ENCODE results near the gene ARL8A. TPM values are rescaled to one million over a fixed set of nuclear protein-coding genes. Genes with fewer than 3 reads are reported as not detected.

ARL8A gene
- polyA plus RNA-seq, 1 donor (not counting 4 experiments of a cell fraction or from before 2014, with no cell fraction given) = 58.6 TPM

DNA sequence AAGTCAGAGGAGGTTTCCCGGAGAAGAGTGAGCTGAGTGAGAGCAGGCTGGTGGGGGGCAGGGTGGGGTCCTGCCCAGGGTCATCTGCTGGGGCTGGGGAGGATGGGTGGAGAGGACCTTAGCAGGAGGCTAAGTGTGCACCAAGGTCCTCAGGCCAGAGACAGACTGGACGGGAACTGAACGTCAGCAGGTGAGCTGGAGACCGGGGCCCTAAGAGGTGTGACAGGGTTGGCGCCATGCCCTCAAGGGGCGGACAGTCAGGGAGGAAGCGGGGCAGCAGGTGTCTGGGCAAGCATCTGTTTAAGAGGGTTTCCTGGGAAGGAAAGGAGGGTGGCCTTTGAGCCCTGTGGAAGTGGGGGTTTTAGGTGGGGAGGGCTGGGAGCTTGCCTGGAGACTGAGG lies 29.5 kb upstream of the ARL8A start:
- H3K27ac ChIP-seq (ENCODE audit: control insufficient read depth, insufficient read depth, low read length) = no peak overlapping the region
- H3K36me3 ChIP-seq (ENCODE audit: control insufficient read depth in 2 of 2, extremely low read depth in 1 of 2, insufficient read depth in 2 of 2, low read length in 2 of 2) = no peaks in the 10 kb centered on the region
- H3K9ac ChIP-seq (ENCODE audit: control insufficient read depth, extremely low read depth, insufficient read depth, low read length) = no peak overlapping the region
- dilution Hi-C loops (cut with MboI; ENCODE audit: extremely low pct_ligation_motif_present, low sequenced_read_pairs) = no loop called here
- no peaks in the 10 kb centered on the region for H4K20me1 ChIP-seq (ENCODE audit: control insufficient read depth, extremely low read depth, insufficient read depth, low read length)
- no peaks in the 10 kb centered on the region for H3K4me1 ChIP-seq (ENCODE audit: control insufficient read depth, extremely low read depth, insufficient read depth, low read length)
- H3K79me2 ChIP-seq (ENCODE audit: control insufficient read depth, insufficient read depth, low read length) = no peaks in the 10 kb centered on the region
- no peak overlapping the region for H3K4me3 ChIP-seq (ENCODE audit: control insufficient read depth in 2 of 3, extremely low read depth in 1 of 3, insufficient read depth in 2 of 3, low read depth in 1 of 3, low read length in 3 of 3)
- no peak overlapping the region for H2AFZ ChIP-seq (ENCODE audit: control insufficient read depth, low read length)
- no peaks in the 10 kb centered on the region for H3K9me1 ChIP-seq (ENCODE audit: control insufficient read depth, extremely low read depth, insufficient read depth, low read length)
- DNase-seq (ENCODE audit: low read depth, low spot score) (no peak), FAIRE-seq (no peak)
- no peaks in the 10 kb centered on the region for H3K9me3 ChIP-seq (ENCODE audit: control insufficient read depth, low read depth, low read length)
- H3K4me2 ChIP-seq (ENCODE audit: control insufficient read depth, extremely low read depth, insufficient read depth, low read depth, low read length) = no peak overlapping the region
- TF ChIP-seq, protein P1, sequence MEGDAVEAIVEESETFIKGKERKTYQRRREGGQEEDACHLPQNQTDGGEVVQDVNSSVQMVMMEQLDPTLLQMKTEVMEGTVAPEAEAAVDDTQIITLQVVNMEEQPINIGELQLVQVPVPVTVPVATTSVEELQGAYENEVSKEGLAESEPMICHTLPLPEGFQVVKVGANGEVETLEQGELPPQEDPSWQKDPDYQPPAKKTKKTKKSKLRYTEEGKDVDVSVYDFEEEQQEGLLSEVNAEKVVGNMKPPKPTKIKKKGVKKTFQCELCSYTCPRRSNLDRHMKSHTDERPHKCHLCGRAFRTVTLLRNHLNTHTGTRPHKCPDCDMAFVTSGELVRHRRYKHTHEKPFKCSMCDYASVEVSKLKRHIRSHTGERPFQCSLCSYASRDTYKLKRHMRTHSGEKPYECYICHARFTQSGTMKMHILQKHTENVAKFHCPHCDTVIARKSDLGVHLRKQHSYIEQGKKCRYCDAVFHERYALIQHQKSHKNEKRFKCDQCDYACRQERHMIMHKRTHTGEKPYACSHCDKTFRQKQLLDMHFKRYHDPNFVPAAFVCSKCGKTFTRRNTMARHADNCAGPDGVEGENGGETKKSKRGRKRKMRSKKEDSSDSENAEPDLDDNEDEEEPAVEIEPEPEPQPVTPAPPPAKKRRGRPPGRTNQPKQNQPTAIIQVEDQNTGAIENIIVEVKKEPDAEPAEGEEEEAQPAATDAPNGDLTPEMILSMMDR (optimal IDR thresholded peaks at IDR 0.05 in 1 of 3, IDR thresholded peaks at IDR 0.05 in 1 of 3, conservative IDR thresholded peaks at IDR 0.05 in 1 of 3; ENCODE audit: extremely low read depth in 1 of 3, insufficient read depth in 2 of 3, low read length in 3 of 3) = no peak
- TF ChIP-seq EZH2 (IDR thresholded peaks at IDR 0.05; ENCODE audit: low read length) = no peak
- peaks cover 8% of the 10 kb centered on the region for H3K27me3 ChIP-seq (ENCODE audit: control insufficient read depth, extremely low read depth, insufficient read depth, low read length)

DNA sequence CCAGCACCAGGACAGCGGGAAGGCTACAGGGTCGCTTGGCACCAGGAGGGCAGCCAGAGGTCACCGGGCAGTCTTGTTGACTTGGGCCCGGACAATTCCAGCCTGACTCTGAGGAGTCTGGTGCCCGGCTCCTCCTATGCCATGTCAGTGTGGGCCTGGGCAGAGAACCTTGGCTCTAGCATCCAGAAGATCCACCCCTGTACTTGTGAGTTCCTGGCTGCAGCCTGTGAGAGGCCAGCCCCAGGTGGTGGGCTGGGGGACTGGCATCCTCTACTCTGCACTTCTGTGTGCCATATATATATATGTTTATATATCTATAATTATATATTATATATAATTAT lies 27.4 kb upstream of the ARL8A start:
- TF ChIP-seq, protein P1 (optimal IDR thresholded peaks at IDR 0.05 in 1 of 3, IDR thresholded peaks at IDR 0.05 in 1 of 3, conservative IDR thresholded peaks at IDR 0.05 in 1 of 3; ENCODE audit: extremely low read depth in 1 of 3, insufficient read depth in 2 of 3, low read length in 3 of 3) = no peak
- TF ChIP-seq EZH2 (IDR thresholded peaks at IDR 0.05; ENCODE audit: low read length) = no peak
- Histone ChIP-seq H3K27ac (ENCODE audit: control insufficient read depth, insufficient read depth, low read length) (no peak overlapping the region), H2AFZ (ENCODE audit: control insufficient read depth, low read length) (no peak overlapping the region)

More for the DNA sequence above, 27.4 kb upstream of the ARL8A start:
- H4K20me1 ChIP-seq (ENCODE audit: control insufficient read depth, extremely low read depth, insufficient read depth, low read length) = no peaks in the 10 kb centered on the region
- dilution Hi-C loops (cut with MboI; ENCODE audit: extremely low pct_ligation_motif_present, low sequenced_read_pairs) = no loop called here
- no peak overlapping the region for H3K4me2 ChIP-seq (ENCODE audit: control insufficient read depth, extremely low read depth, insufficient read depth, low read depth, low read length)
- no peaks in the 10 kb centered on the region for H3K9me3 ChIP-seq (ENCODE audit: control insufficient read depth, low read depth, low read length)
- H3K27me3 ChIP-seq (ENCODE audit: control insufficient read depth, extremely low read depth, insufficient read depth, low read length) = peaks cover 3% of the 10 kb centered on the region
- H3K9ac ChIP-seq (ENCODE audit: control insufficient read depth, extremely low read depth, insufficient read depth, low read length) = no peak overlapping the region
- DNase-seq (ENCODE audit: low read depth, low spot score) = no peak
- no peaks in the 10 kb centered on the region for H3K36me3 ChIP-seq (ENCODE audit: control insufficient read depth in 2 of 2, extremely low read depth in 1 of 2, insufficient read depth in 2 of 2, low read length in 2 of 2)
- no peaks in the 10 kb centered on the region for H3K79me2 ChIP-seq (ENCODE audit: control insufficient read depth, insufficient read depth, low read length)
- FAIRE-seq = no peak
- no peak overlapping the region for H3K4me3 ChIP-seq (ENCODE audit: control insufficient read depth in 2 of 3, extremely low read depth in 1 of 3, insufficient read depth in 2 of 3, low read depth in 1 of 3, low read length in 3 of 3)
- no peaks in the 10 kb centered on the region for H3K4me1 ChIP-seq (ENCODE audit: control insufficient read depth, extremely low read depth, insufficient read depth, low read length)
- no peaks in the 10 kb centered on the region for H3K9me1 ChIP-seq (ENCODE audit: control insufficient read depth, extremely low read depth, insufficient read depth, low read length)
